Stimulated activated CD8-positive, alpha-beta memory T cell treated with anti-CD3 and anti-CD28 coated beads, Interleukin-15, amount 100 ng/mL, for 1 hour (primary cell): ENCODE data around the gene AGAP2.

Experiments used
- DNase-seq: peaks from one replicate; pipeline ENCODE4 v3.0.0-alpha.2; 2020; ENCODE audit warnings: low read depth

Gene AGAP2

GRCh38 chr12:57735952-57736740 lies 2.4 kb downstream of the AGAP2 start:
- DNase-seq = no peak

GRCh38 chr12:57735198-57735855 lies 3.2 kb downstream of the AGAP2 start:
- DNase-seq = no peak

GRCh38 chr12:57734591-57734990 lies 4.0 kb downstream of the AGAP2 start:
- no peak for DNase-seq

DNA sequence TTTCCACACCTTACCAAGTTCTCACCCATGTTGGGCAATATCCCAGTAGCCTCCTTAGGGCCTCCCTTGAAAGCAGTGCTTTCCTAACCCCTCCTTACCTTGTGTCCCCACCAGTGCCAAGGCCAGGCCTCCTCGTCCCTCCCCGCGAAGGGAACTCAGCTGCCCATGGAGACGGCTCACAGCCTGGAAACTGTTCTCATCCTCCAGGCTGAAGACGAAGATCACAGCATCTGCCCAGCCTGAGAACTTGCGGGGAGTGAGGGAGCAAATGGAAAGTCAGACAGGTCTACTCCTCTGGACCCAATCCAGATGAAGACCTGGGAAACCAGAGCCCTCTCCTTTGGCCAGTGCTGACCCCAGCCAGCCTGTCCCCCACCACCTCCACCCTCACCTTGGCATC lies 4.6 kb downstream of the AGAP2 start:
- DNase-seq = no peak

DNA sequence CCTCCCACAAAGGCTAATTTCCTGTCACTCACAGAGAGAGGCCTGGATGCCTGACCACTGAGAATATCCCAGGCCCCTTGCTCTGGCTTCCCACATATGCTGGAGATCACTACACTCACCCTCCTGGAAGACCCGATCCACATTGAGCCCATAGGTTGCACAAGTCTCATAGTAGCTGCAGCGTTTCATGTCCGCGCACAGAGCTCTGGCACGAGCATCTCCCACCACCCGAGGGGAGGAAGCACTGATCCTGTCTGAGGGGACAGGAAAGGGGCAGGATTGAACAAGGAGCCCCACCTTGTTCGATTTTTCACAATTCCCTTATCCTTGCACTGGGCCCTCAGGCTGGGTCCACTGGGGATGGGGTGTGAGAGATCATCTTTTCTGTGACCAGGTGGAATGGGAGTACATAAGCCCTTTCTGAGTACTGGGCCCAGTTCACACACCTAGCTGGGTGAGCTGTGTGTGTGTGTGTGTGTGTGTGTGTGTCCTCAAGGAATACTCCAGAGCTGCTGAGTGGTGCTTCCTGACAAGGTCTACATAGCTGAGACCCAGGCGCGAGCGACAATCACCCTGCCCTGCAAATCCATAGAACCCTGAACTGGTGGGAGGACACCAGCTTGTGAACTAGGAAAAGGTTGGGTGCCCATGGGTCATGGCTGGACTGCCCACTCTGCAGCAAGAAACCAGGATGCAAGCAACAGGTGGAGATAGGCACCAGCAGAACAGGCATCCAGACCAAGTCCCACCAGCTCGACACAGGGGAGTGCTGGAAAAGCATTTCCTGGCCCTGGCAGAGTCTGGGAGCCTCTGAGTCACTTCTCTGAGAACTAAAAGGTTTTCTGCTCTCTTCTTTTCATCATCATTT lies 5.6 kb downstream of the AGAP2 start:
- no peak for DNase-seq

- no peak for DNase-seq
Measured at GRCh38 chr12:57732270-57732669, 6.3 kb downstream of the AGAP2 start.

- no peak for DNase-seq
Measured at GRCh38 chr12:57731411-57732080, 7.0 kb downstream of the AGAP2 start.

DNA sequence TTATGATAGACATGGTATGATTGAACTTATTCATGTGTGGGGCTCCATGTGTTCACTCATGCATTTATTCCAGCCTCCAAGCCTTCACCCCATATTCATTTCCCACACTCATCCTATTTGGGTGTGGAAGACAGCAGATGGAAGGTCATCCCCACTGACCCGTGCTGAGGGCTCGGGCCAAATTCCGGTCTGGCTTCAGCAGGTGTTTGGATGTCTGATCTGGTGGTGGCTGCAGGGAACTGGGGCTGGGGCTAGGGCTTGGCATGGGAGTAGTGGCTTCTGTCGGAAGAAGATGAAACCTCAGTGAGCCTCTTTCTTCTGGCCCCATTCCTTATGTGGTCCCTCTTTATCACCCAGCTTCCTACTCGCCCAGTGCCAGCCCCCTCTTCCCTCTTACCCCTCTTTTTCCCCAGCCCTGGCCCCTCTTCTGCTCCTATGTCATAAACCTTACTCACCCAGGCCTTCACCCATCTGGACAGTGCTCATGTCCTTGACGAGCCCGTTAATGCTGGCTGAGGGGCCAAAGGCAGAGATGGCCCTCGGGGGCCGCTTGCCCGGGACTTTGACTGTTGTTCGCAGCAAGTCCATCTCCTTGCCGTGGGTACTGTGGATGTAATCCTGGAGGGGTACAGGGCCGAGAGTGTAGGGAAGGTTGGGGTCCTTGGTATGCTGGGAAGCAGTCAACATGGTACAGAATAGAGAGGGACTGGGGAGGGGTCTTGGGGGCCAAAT lies 8.0 kb downstream of the AGAP2 start:
- DNase-seq = no peak

- no peak for DNase-seq
Measured at GRCh38 chr12:57729321-57729844, 9.2 kb downstream of the AGAP2 start.

GRCh38 chr12:57727758-57728395 lies 10.7 kb downstream of the AGAP2 start:
- DNase-seq = no peak

DNA sequence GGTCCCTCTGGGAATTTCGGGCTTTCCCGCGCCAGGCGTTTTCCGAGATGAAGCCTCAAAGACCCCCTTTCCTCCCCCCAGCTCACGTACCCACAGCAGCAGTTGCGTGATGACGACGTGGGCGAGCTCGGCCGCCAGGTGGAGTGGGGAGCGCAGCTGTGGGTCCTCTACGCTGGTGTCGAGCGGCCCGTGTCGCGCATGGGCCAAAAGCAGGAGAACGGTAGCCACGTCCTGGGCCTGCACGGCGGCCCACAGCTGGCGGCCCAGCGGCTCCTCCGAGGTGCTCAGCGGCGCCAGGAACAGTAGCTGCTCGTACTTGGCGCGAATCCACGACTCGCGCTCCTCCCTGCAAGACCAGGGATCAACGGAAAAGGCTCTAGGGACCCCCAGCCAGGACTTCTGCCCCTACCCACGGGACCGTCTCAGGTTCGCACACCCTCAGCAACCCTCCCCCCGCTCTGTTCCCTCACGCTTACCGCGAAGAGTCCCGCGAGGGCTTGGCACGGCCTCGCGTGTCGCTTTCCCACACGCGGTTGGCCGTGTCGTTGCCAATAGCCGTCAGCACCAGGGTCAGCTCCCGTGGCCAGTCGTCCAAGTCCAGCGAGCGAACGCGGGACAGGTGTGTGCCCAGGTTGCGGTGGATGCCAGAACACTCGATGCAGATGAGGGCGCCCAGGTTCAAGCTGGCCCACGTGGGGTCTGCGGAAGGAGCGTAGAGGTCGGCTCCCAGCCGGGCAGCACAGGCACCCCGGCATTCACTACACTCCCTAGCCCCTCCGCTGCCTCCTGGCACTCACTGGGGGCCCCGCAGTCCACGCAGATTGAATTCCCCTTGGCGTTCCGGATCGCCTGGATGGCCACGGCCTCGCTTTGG lies 11.4 kb downstream of the AGAP2 start:
- DNase-seq = no peak

DNA sequence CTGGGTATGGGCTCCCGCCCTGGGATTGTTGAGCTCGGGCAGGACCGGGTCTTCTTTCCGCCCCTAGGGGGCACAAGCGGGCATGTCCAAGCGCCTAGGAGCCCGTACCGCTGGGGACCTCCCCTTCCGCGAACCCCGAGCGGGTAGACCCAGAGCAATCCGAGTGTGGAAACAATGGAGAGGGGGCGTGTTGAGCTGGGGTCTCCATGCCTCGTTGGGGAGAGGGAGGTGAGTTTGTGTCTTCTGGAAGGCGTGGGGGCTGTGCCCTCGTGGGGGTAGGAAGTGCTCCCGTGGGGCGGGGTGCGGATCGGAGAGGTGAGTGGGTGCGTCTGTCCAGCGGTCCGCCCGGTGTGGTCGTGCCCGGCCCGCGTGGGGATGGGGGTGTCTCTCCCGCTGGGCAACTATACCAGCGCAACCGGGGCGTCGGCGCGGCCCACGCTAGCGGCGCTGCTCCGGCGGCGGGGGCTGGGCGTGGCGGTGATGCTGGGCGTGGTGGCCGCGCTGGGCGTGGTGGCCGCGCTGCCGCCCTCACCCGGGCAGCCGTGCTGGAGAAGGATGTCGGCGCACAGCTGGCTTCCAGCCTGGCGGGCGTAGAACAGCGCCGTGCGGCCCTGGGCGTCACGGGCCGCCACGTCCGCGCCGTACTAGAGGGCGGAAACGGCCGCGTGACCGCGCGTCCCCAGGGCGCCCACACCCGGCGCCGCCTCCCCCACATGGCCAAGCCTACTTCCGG lies 12.2 kb downstream of the AGAP2 start:
- DNase-seq = no peak

DNA sequence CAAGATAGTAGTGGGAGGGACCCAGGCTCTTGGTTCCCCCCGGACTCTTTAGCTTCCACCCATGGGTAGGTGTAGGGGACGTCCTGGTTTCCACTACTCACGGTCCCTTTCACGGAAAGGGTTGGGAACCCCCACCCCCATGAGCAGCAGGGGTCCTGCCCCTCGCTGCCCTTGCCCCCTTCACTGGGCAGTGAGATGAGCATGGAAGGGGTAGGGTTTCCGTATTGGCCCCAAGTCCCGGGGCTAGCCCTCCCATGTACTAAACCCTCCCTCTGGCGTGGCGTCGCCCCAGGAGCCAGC lies 12.7 kb downstream of the AGAP2 start:
- no peak for DNase-seq

DNA sequence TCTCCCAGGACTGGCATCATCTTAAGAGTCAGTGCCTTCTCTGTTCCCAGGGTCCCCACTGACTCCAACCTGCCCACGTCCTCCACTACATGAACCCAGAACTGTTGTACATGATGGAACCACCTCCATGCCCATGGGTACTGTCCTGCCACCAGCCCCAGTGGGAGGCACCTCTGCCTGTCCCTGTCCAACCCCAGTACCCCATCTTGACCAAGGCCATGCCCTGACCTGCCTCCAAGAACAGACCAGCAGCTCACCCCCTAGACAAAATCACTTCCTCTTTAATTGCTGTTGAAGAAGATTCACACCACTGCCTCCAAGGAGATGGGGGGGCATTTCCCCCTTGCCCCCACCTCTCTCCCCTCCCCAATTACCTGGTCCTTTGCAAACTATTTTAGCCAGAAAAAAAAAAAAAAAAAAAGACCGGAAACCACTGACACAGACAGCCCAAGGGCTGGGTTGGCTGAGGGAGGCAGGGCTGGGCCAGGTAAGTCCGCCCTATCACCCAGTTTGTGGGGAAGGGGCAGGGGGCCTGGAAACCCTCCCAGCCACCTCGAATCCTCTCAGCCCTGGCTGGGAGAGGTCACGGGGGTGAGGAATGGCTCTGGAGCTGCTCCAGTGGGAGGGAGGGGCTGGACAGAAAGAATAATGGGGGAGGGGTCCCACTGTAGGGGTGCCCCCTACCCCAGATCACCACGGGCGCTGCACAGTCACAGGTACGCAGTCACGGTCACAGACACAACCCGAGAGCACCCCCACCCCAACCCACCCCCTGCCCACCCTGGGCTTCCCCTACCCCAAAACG lies 13.4 kb downstream of the AGAP2 start:
- DNase-seq = no peak

GRCh38 chr12:57724003-57724935 lies 14.3 kb downstream of the AGAP2 start:
- no peak for DNase-seq

DNA sequence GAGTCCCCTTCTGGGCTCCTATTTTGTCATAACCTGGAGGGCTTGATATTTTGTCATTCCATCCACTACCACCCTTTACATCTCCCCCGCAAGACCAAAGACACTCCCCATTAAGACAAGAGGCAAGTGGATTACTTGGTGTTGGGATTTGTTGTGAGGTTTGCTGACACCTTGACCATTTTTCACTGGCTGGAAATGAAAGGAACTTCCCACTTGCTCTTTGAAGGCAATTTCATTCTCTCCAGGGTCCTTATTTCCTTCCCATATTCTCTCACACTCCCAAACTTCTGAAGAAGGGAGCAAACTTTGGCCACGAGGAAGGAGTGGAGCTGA lies 14.9 kb downstream of the AGAP2 start:
- DNase-seq = no peak
